ENCODE data around the gene SH3TC1. TPM values are rescaled to one million over a fixed set of nuclear protein-coding genes. Genes with fewer than 3 reads are reported as not detected.
A peak's percentile ranks its signal among the peaks of the same experiment; 100 is the strongest.

The SH3TC1 gene
- total RNA-seq, 1 experiment from 2014 or later: 2.2 TPM

- peak; percentile 62 for DNase-seq (ENCODE audit: low spot score)
These were observed 62.9 kb downstream of the SH3TC1 start for GRCh38 chr4:8261851-8262535.

GRCh38 chr4:8262637-8263322, 63.7 kb downstream of the SH3TC1 start:
- DNase-seq (ENCODE audit: low spot score): no peak

- no peak for DNase-seq (ENCODE audit: low spot score)
These were observed 64.3 kb downstream of the SH3TC1 start for GRCh38 chr4:8263397-8263796.

- DNase-seq (ENCODE audit: low spot score): no peak
These were observed 65.0 kb downstream of the SH3TC1 start for GRCh38 chr4:8264106-8264505.

- DNase-seq (ENCODE audit: low spot score): no peak
These were observed 66.3 kb downstream of the SH3TC1 start for GRCh38 chr4:8265171-8265929.

GRCh38 chr4:8266088-8266487, 67.0 kb downstream of the SH3TC1 start:
- no peak for DNase-seq (ENCODE audit: low spot score)

- no peak for DNase-seq (ENCODE audit: low spot score)
These were observed 67.4 kb downstream of the SH3TC1 start for GRCh38 chr4:8266508-8266907.

- DNase-seq (ENCODE audit: low spot score): peak; percentile 44
These were observed 68.0 kb downstream of the SH3TC1 start for GRCh38 chr4:8267077-8267476.

GRCh38 chr4:8268211-8268610, 69.1 kb downstream of the SH3TC1 start:
- DNase-seq (ENCODE audit: low spot score): no peak

GRCh38 chr4:8268901-8269534, 69.9 kb downstream of the SH3TC1 start:
- DNase-seq (ENCODE audit: low spot score): no peak

- DNase-seq (ENCODE audit: low spot score): no peak
These were observed 70.7 kb downstream of the SH3TC1 start, which contains the start of gene HTRA3 for GRCh38 chr4:8269535-8270417. TSS of gene HTRA3 (plus strand) at chr4:8269754. CDS start at chr4:8269969, 215 bp downstream.

- DNase-seq (ENCODE audit: low spot score): no peak
These were observed 71.3 kb downstream of the SH3TC1 start for GRCh38 chr4:8270418-8270771.

GRCh38 chr4:8270912-8271815, 72.1 kb downstream of the SH3TC1 start:
- DNase-seq (ENCODE audit: low spot score): no peak

- no peak for DNase-seq (ENCODE audit: low spot score)
These were observed 72.7 kb downstream of the SH3TC1 start for GRCh38 chr4:8271821-8272220.

GRCh38 chr4:8272472-8273428, 73.7 kb downstream of the SH3TC1 start:
- no peak for DNase-seq (ENCODE audit: low spot score)

GRCh38 chr4:8273450-8273849, 74.4 kb downstream of the SH3TC1 start:
- DNase-seq (ENCODE audit: low spot score): no peak

GRCh38 chr4:8274066-8274652, 75.1 kb downstream of the SH3TC1 start:
- DNase-seq (ENCODE audit: low spot score): no peak

- peak; percentile 93 for DNase-seq (ENCODE audit: low spot score)
These were observed 75.9 kb downstream of the SH3TC1 start for GRCh38 chr4:8274765-8275547.
